ENCODE data around the gene ANAPC2. TPM values are rescaled to one million over a fixed set of nuclear protein-coding genes. Genes with fewer than 3 reads are reported as not detected.

ANAPC2 gene
- total RNA-seq, 1 experiment from 2014 or later, result 21.9 TPM

- DNase-seq (ENCODE audit: low read depth), result peak; percentile 67
Observed at GRCh38 chr9:137227054-137227852, 38.9 kb upstream of the ANAPC2 start, which contains the start of gene RNF224. RNF224 (plus strand) TSS chr9:137227502; CDS start chr9:137228336, 834 bp downstream.

DNA sequence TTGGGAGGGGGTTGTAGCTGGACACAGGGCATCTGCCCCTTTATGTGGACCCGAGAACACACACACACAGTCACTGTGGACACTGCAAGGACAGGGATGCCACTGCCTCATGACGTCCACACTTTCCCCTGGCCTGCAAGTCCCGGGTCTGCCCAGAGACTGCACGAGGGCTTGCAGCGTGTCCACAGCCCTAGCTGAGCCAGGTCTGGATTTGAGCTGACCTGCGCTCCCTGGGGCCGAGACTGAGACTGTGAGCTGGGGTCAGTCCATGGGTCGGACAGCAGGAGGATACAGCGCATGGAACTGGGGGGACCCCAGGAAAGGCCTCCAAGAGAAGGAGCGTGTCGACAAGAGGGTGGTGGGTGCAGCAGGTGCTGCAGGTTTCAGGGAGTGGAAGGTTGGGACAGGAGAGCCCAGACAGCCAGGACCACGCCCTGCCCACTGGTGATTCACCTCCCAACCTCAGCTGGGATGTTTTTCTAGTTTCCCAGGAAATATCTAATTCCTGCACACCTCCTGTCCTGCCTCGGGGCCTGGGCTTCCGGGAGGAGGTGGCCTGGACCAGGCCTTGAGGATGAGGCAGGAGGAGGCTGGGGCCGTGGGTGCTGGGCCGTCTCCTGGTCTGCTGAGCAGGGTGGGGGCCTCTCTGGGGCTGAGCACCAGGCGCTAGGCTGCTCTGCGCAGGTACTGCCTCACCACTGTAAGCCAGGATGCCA, 38.1 kb upstream of the ANAPC2 start:
- peak; percentile 27 for DNase-seq (ENCODE audit: low read depth)

GRCh38 chr9:137225699-137226331, 37.5 kb upstream of the ANAPC2 start:
- no peak for DNase-seq (ENCODE audit: low read depth)

DNA sequence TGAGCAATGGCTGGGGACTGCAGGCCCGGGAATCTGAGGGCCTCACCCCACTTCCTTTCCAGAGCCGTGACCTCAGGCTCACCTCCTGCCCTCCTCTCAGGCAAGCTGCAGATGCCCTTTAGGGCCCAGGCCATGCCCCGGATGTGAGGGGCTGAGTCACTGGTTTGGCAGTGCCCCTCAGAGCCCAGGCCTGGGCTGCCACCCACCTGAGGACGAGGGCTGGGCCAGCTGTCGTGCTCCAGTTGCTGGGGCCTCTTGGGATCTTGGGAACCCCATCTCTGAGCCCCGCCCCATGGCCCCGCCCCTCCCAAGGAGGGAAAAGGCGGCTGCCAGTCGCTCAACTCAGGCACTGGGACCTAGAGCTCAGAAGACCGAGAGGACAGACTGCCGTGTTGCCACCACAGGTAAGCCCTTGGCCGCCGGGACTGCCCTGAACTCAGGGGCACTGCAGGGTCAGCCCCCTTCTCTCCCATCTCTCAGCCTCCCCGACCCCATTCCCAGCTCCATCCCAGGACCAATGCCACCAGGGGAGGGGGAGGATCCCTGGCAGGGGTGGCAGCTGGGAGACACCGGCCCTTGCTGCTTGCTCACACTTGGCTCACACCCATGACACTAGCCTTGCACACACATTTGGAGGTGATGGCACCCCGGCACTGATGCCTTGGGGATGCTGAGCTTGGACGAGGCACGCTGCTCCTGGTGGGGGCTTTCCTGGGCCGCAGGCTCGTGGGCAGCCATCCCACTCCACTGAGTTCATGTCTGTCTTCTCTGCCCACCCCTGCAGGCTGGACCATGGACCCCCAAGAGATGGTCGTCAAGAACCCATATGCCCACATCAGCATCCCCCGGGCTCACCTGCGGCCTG, 36.7 kb upstream of the ANAPC2 start, which contains the start of gene CYSRT1:
CYSRT1 (plus strand) TSS at position 345 of the 865 bp plus-strand sequence; CDS start at position 793, 448 bp downstream.
- DNase-seq (ENCODE audit: low read depth), result peak; percentile 62

GRCh38 chr9:137223078-137223970, 35.0 kb upstream of the ANAPC2 start:
- DNase-seq (ENCODE audit: low read depth), result peak; percentile 97

- DNase-seq (ENCODE audit: low read depth), result no peak
Observed at GRCh38 chr9:137222190-137223077, 34.1 kb upstream of the ANAPC2 start, which contains the start of gene RNF208. RNF208 (minus strand) TSS chr9:137222240; CDS start chr9:137221212, 1,028 bp downstream.

DNA sequence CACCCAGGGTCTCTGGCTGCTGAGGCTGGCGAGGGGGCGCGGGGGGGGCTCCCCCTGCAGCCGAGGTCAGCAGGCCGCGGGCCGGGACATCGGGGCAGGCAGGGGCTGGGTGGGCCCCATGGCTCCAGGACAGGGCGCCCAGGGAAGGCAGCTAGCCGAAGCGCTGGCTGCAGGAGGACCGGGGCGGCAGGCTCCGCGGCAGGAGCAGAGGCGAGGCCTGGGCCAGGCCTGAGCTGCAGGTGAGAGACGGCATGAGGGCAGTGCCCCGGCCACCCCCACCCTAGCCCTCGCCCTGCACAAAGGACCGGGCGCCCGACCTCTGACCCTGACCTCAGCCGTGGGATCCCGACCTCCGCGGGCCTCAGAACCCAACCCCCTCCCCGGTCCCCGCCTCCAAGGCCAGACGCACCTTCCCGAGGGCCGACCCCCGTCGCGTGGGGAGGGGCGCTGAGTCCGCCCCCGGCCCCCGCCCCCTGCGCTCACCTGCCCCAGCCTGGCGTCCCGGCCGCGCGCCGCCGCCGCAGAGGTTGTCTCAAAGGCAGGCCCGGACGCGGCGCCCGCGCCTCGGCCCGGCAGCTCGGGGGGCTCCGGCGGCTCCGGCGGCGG, 33.2 kb upstream of the ANAPC2 start:
- DNase-seq (ENCODE audit: low read depth), result no peak

DNA sequence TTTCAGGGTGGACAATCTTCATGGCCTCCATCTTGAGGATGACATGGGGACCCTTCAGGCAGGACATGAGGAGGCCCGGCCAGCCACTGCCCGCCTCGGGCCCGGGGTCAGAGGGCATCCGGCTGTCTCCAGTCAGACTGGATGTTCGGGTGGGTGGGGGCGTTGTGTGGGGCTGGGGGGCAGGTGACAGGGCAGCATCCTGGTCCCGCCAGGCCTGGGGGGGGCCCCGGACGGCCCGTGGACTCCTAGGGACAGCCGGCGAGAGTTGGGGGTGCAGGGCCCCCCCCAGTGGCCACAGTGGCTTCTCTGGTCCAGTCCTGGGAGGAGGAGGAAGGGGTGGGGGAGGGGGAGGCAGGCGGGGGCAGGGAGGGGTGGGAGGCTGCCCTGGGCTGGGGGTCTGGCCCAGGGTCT, 32.7 kb upstream of the ANAPC2 start:
- no peak for DNase-seq (ENCODE audit: low read depth)

- DNase-seq (ENCODE audit: low read depth), result no peak
Observed at GRCh38 chr9:137220317-137221094, 32.1 kb upstream of the ANAPC2 start.

DNA sequence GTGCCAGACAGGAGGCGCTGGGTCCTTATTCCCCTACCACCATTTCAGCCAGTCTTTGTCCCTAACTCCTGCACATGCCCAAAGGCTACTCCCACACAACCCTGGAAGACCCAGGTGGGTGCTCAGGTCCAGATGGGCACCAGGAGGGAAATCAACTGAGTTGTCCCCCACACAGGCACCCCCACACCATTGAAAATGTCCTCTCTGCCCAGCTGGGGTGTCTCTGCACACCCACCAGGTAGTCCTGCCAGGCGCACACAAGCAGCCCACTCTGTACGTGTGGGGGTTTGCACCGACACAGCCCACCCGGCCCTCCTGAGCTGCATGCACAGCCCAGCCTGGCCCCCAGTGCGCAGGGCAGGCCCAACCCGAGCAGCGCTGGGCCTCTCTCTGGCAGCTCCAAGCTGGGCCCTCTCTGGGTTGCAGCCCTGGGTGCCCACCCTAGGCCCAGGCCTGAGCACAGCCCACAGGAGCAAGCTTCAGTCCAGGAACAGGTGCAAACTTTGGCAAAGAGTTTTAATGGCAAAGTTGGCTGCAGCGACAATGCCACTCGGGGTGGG, 31.5 kb upstream of the ANAPC2 start:
- no peak for DNase-seq (ENCODE audit: low read depth)

DNA sequence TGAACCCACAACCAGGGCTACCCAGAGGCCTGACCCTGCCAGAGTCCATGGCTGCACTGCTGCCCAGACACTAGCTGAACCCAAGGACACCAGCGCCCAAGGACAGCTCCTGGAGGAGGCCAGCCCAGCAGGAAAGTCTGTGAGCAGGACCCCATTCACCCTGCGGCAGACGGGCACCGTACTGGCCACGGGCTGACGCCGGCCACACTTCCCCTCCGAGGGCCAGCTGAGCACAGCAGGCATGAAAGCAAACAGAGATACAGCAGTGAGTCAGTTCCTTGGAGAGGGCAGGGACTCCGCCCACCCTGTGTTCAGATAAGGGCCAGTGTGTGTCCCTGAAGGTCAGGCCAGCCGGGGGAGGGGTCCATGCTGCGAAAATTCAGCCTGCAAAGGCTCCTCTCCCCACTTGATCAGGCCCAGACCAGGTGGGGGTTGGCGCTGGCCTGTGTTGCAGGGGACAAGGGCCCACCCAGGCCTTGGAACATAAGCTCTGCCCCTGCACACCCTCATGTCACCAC, 30.5 kb upstream of the ANAPC2 start:
- DNase-seq (ENCODE audit: low read depth), result peak; percentile 59

GRCh38 chr9:137218212-137218753, 29.9 kb upstream of the ANAPC2 start:
- no peak for DNase-seq (ENCODE audit: low read depth)

GRCh38 chr9:137217276-137218211, 29.2 kb upstream of the ANAPC2 start:
- DNase-seq (ENCODE audit: low read depth), result no peak

- DNase-seq (ENCODE audit: low read depth), result no peak
Observed at GRCh38 chr9:137216188-137216965, 28.0 kb upstream of the ANAPC2 start.
